MM.1S (cell line): ENCODE data around the gene CCDC39.

Experiments
- DNase-seq: peaks from one replicate; pipeline ENCODE4 v3.0.0-alpha.2; 2015
- H2AFZ ChIP-seq: fragments of 300-600 bp; sonication (generic); 2 replicates; pipeline ENCODE4 v1.6.0; 2016; ENCODE audit warnings: antibody characterized with exemption, low read length
- H3F3A ChIP-seq: fragments of 300-600 bp; sonication (generic); 2 replicates; pipeline ENCODE4 v1.6.1; 2016; ENCODE audit warnings: mild to moderate bottlenecking, antibody characterized with exemption, low read length, moderate library complexity, mixed read lengths; ENCODE audit not compliant: insufficient read depth
- H3K27ac ChIP-seq: fragments of 300-600 bp; sonication (generic); 2 replicates; pipeline ENCODE4 v1.5.1; 2016; ENCODE audit warnings: mild to moderate bottlenecking, low read length
- H3K27me3 ChIP-seq: fragments of 300-600 bp; sonication (generic); replicated peaks from 2 replicates; pipeline ENCODE4 v1.6.0; 2016; ENCODE audit warnings: low read length; ENCODE audit not compliant: insufficient read depth
- H3K36me3 ChIP-seq: fragments of 300-600 bp; sonication (generic); replicated peaks from 2 replicates; pipeline ENCODE4 v1.6.1; 2016; ENCODE audit warnings: mild to moderate bottlenecking, low read length, mixed read lengths; ENCODE audit not compliant: insufficient read depth
- H3K4me1 ChIP-seq: fragments of 300-600 bp; sonication (generic); 2 replicates; pipeline ENCODE4 v1.6.1; 2016; ENCODE audit warnings: low read length, mixed read lengths
- H3K4me2 ChIP-seq: fragments of 300-600 bp; sonication (generic); 2 replicates; pipeline ENCODE4 v1.6.0; 2016; ENCODE audit warnings: low read depth, low read length
- H3K4me3 ChIP-seq: fragments of 300-600 bp; sonication (generic); 2 replicates; pipeline ENCODE4 v1.5.1; 2016; ENCODE audit warnings: low read length, mixed read lengths
- H3K79me2 ChIP-seq: fragments of 300-600 bp; sonication (generic); 2 replicates; pipeline ENCODE4 v1.6.1; 2016; ENCODE audit warnings: mixed run types, low read length, mixed read lengths
- H3K9ac ChIP-seq: fragments of 300-600 bp; sonication (generic); 2 replicates; pipeline ENCODE4 v1.6.1; 2016; ENCODE audit warnings: low read length, mixed read lengths
- H3K9me2 ChIP-seq: fragments of 300-600 bp; sonication (generic); replicated peaks from 2 replicates; pipeline ENCODE4 v1.6.1; 2016; ENCODE audit warnings: mild to moderate bottlenecking, low read length, mixed read lengths; ENCODE audit not compliant: insufficient read depth
- H3K9me3 ChIP-seq: fragments of 300-600 bp; sonication (generic); replicated peaks from 2 replicates; pipeline ENCODE4 v1.6.1; 2016; ENCODE audit warnings: mild to moderate bottlenecking, low read length, mixed read lengths; ENCODE audit not compliant: insufficient read depth
- H4K20me1 ChIP-seq: fragments of 300-600 bp; sonication (generic); 2 replicates; pipeline ENCODE4 v1.6.1; 2016; ENCODE audit warnings: mild to moderate bottlenecking, low read length, moderate library complexity, mixed read lengths; ENCODE audit not compliant: insufficient read depth
- CTCF ChIP-seq: fragments of 300-600 bp; sonication (generic); IDR thresholded peaks from 2 replicates; pipeline ENCODE4 v1.5.1; 2016; ENCODE audit warnings: antibody characterized with exemption, low read length, mixed read lengths
- EZH2 ChIP-seq: fragments of 300-600 bp; sonication (generic); optimal IDR thresholded peaks from 2 replicates; pipeline ENCODE3; 2017; ENCODE audit warnings: low read depth, mild to moderate bottlenecking, antibody characterized with exemption, low read length, mixed read lengths
- EZH2phosphoT487 ChIP-seq: fragments of 300-600 bp; sonication (generic); IDR thresholded peaks from 2 replicates; pipeline ENCODE4 v1.6.1; 2018; ENCODE audit warnings: antibody characterized with exemption, low read length

The CCDC39 gene

GRCh38 chr3:180690061-180690460 is 10.8 kb upstream of the CCDC39 start:
- H3K27me3 ChIP-seq = no peaks in the 10 kb centered on the region
- H3K4me1 ChIP-seq = no peaks in the 10 kb centered on the region
- no peaks in the 10 kb centered on the region for H3K9me3 ChIP-seq
- H3K36me3 ChIP-seq = no peaks in the 10 kb centered on the region
- no peaks in the 10 kb centered on the region for H4K20me1 ChIP-seq
- no peak for DNase-seq
- H3K27ac ChIP-seq = no peak overlapping the region
- H3K4me3 ChIP-seq = no peak overlapping the region
- H3K9ac ChIP-seq = no peak overlapping the region
- H3K9me2 ChIP-seq = no peaks in the 10 kb centered on the region
- H3K4me2 ChIP-seq = no peak overlapping the region
- no peak overlapping the region for H2AFZ ChIP-seq
- H3F3A ChIP-seq = no peaks in the 10 kb centered on the region
- TF ChIP-seq EZH2 (no peak), CTCF (peak; percentile 26; the same call in 1 of the 2 replicates)
- H3K79me2 ChIP-seq = no peaks in the 10 kb centered on the region

- Histone ChIP-seq H3K79me2 (no peaks in the 10 kb centered on the region), H3K36me3 (no peaks in the 10 kb centered on the region), H3K4me1 (peaks cover 3% of the 10 kb centered on the region; the same call in 1 of the 2 replicates), H2AFZ (no peak overlapping the region), H3K4me3 (no peak overlapping the region), H3K9me3 (no peaks in the 10 kb centered on the region), H3F3A (peaks cover 7% of the 10 kb centered on the region), H3K27ac (no peak overlapping the region), H4K20me1 (no peaks in the 10 kb centered on the region), H3K27me3 (no peaks in the 10 kb centered on the region), H3K9ac (no peak overlapping the region), H3K9me2 (no peaks in the 10 kb centered on the region), H3K4me2 (no peak overlapping the region)
- DNase-seq = no peak
- TF ChIP-seq CTCF (no peak), EZH2phosphoT487 (no peak), EZH2 (no peak)
Observed at GRCh38 chr3:180684807-180685206, 5.5 kb upstream of the CCDC39 start.

- no peaks in the 10 kb centered on the region for H3K27me3 ChIP-seq
- H3K79me2 ChIP-seq = no peaks in the 10 kb centered on the region
- H3K9me2 ChIP-seq = no peaks in the 10 kb centered on the region
- no peak overlapping the region for H3K4me3 ChIP-seq
- H3K9ac ChIP-seq = no peak overlapping the region
- no peak overlapping the region for H2AFZ ChIP-seq
- DNase-seq = no peak
- H3K4me2 ChIP-seq = no peak overlapping the region
- H3F3A ChIP-seq = peaks cover 17% of the 10 kb centered on the region
- TF ChIP-seq EZH2 (no peak), CTCF (no peak), EZH2phosphoT487 (no peak)
- peaks cover 3% of the 10 kb centered on the region; the same call in 1 of the 2 replicates for H3K4me1 ChIP-seq
- H3K36me3 ChIP-seq = no peaks in the 10 kb centered on the region
- H4K20me1 ChIP-seq = no peaks in the 10 kb centered on the region
- H3K27ac ChIP-seq = no peak overlapping the region
- no peaks in the 10 kb centered on the region for H3K9me3 ChIP-seq
Observed at GRCh38 chr3:180683816-180684215, 4.5 kb upstream of the CCDC39 start.

GRCh38 chr3:180680097-180680430 is 775 bp upstream of the CCDC39 start:
- peak overlapping the region; percentile 56 for H3K9ac ChIP-seq
- H3K4me3 ChIP-seq = peak overlapping the region; percentile 76
- peak; percentile 77 for DNase-seq

More at GRCh38 chr3:180680097-180680430, 775 bp upstream of the CCDC39 start:
- Histone ChIP-seq H4K20me1 (no peaks in the 10 kb centered on the region), H3K27me3 (no peaks in the 10 kb centered on the region), H2AFZ (peak overlapping the region; percentile 77), H3K9me3 (no peaks in the 10 kb centered on the region), H3K36me3 (no peaks in the 10 kb centered on the region), H3K79me2 (no peaks in the 10 kb centered on the region), H3K4me2 (peak overlapping the region; percentile 87), H3K9me2 (no peaks in the 10 kb centered on the region), H3K27ac (peak overlapping the region; percentile 52; the same call in 1 of the 2 replicates), H3F3A (peaks cover 28% of the 10 kb centered on the region), H3K4me1 (peaks cover 11% of the 10 kb centered on the region)
- TF ChIP-seq EZH2phosphoT487 (no peak), CTCF (peak; percentile 97)
